ENCODE measurements around the gene RABL6.
"Not testable (repeated sequence)": the region's sequence is repeated elsewhere in the genome, so short reads cannot be mapped to it uniquely, and the experiment has no call there.

RABL6 gene

DNA sequence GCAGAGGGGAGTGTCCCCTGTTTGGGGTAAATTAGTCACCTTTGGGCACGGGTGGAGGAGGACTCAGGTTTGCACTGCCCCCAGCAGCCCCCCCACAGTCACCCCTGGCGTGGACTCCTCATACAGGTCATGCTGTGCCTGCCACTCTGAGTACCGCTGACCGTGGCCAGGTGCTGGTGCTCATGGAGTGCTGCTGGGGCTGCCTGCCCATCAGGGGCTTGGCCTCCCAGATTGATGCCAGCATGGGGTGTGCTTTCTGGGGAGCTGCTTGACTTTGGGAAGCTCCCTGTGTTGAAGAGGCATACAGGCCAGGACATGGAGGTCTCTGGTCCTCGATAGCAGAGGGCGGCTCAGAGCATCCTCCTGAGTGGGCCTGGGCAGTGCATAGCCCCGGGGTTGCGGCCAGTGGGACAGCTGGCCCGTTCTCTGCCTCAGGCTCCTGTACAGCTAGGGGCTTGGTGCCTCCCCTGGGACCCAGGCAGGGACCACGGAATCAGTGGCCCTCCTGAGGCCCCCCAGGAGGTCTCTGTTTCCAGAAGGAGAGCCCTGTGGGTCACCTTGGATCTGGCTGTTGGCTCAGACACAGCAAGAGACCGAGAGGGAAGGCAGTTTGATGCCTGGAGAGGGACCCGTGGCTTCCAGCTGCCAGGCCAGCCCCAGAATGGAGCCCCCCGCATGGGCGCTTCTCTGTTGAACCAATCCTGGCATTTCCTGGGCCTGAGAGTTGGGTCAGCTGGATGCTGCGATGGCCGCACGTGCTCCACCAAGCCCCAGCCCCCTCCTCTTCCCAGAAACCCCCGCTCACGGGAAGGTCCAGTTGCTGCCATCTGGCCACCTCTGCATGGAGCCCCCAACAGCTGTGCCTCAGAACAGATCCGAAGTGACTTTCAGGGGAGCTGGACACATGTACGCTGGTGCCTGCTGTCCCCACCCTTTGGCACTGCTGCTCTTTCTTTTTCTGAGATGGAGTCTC is 28.5 kb downstream of the RABL6 start:
- no peak overlapping the region for H3K4me3 ChIP-seq (ENCODE audit: low read depth, low read length)
- no peak for DNase-seq (ENCODE audit: low read depth)
- TF ChIP-seq, protein P1, sequence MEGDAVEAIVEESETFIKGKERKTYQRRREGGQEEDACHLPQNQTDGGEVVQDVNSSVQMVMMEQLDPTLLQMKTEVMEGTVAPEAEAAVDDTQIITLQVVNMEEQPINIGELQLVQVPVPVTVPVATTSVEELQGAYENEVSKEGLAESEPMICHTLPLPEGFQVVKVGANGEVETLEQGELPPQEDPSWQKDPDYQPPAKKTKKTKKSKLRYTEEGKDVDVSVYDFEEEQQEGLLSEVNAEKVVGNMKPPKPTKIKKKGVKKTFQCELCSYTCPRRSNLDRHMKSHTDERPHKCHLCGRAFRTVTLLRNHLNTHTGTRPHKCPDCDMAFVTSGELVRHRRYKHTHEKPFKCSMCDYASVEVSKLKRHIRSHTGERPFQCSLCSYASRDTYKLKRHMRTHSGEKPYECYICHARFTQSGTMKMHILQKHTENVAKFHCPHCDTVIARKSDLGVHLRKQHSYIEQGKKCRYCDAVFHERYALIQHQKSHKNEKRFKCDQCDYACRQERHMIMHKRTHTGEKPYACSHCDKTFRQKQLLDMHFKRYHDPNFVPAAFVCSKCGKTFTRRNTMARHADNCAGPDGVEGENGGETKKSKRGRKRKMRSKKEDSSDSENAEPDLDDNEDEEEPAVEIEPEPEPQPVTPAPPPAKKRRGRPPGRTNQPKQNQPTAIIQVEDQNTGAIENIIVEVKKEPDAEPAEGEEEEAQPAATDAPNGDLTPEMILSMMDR (conservative IDR thresholded peaks at IDR 0.05; ENCODE audit: low read depth, low read length) = no peak

DNA sequence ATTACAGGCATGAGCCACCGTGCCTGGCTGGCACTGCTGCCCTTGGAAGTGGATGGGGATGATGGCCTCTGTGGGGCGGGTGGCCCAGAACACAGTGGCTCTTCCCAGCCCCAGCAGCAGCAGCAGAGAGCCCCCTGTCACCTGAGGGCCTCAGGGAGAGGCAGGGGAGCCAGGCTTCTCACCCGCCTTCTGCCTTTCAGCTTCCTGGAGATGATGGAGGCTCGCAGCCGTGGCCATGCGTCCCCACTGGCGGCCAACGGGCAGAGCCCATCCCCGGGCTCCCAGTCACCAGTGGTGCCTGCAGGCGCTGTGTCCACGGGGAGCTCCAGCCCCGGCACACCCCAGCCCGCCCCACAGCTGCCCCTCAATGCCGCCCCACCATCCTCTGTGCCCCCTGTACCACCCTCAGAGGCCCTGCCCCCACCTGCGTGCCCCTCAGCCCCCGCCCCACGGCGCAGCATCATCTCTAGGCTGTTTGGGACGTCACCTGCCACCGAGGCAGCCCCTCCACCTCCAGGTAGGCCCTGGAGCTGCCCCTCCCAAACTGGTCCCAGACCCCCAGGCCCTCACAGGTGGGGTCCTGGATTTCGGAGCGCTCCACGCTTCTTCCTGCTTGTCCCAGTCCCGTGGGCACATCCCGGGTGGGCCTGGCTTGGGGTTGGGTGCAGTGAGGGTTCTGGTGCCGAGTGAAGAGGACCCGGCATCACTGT is 29.6 kb downstream of the RABL6 start:
- TF ChIP-seq, protein P1 (conservative IDR thresholded peaks at IDR 0.05; ENCODE audit: low read depth, low read length) = no peak
- DNase-seq (ENCODE audit: low read depth) = no peak
- no peak overlapping the region for H3K4me3 ChIP-seq (ENCODE audit: low read depth, low read length)

DNA sequence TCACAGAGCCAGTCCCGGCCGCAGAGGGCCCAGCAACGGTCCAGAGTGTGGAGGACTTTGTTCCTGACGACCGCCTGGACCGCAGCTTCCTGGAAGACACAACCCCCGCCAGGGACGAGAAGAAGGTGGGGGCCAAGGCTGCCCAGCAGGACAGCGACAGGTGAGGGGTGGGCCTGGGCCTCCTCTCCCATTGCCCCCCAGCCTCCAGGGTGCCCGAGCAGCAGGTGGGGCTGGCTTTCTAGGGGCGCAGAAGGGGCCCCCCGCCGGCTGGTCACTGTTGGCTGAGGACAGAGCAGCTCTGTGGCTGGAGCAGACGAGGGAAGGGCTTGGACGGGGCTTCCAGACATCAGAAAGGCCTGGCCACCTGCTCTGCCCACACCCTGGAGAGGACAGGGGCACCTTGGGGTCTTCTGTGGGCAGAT is 30.1 kb downstream of the RABL6 start:
- DNase-seq (ENCODE audit: low read depth); H3K4me3 ChIP-seq (ENCODE audit: low read depth, low read length): not testable (repeated sequence)

- no peak for DNase-seq (ENCODE audit: low read depth)
- H3K4me3 ChIP-seq (ENCODE audit: low read depth, low read length) = no peak overlapping the region
- TF ChIP-seq, protein P1 (conservative IDR thresholded peaks at IDR 0.05; ENCODE audit: low read depth, low read length) = no peak
Observed at GRCh38 chr9:136838314-136839228, 30.8 kb downstream of the RABL6 start.

DNA sequence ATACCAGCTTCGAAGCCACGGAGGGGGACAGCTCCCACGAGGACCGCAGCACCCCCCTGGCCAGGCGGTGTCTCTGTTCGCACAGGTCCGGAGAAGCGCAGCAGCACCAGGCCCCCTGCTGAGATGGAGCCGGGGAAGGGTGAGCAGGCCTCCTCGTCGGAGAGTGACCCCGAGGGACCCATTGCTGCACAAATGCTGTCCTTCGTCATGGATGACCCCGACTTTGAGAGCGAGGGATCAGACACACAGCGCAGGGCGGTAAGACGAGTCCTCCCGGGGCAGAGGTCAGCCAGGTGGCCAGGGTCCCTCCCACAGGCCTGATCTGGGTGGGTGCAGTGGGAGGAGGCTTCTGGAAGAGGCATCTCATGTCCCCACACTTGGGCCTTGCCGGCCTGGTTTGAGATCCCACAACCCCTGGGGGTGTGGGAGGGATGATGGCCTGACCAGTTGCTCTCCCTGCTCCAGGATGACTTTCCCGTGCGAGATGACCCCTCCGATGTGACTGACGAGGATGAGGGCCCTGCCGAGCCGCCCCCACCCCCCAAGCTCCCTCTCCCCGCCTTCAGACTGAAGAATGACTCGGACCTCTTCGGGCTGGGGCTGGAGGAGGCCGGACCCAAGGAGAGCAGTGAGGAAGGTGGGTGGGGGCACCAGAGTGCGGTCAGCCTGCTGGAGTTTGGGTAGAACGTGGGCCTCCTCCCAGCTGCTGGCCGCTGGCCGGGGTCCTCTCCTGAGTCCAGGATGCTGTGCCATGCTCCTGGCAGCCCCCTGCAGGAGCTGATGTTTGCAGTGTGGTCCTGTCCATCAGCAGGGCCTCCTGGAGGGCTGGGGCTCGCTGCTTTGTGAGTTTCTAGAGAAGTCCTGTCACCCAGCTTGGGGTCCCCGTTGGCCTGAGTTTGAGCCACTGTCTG is 31.7 kb downstream of the RABL6 start:
- TF ChIP-seq, protein P1 (conservative IDR thresholded peaks at IDR 0.05; ENCODE audit: low read depth, low read length) = no peak
- DNase-seq (ENCODE audit: low read depth) = no peak
- H3K4me3 ChIP-seq (ENCODE audit: low read depth, low read length) = no peak overlapping the region

DNA sequence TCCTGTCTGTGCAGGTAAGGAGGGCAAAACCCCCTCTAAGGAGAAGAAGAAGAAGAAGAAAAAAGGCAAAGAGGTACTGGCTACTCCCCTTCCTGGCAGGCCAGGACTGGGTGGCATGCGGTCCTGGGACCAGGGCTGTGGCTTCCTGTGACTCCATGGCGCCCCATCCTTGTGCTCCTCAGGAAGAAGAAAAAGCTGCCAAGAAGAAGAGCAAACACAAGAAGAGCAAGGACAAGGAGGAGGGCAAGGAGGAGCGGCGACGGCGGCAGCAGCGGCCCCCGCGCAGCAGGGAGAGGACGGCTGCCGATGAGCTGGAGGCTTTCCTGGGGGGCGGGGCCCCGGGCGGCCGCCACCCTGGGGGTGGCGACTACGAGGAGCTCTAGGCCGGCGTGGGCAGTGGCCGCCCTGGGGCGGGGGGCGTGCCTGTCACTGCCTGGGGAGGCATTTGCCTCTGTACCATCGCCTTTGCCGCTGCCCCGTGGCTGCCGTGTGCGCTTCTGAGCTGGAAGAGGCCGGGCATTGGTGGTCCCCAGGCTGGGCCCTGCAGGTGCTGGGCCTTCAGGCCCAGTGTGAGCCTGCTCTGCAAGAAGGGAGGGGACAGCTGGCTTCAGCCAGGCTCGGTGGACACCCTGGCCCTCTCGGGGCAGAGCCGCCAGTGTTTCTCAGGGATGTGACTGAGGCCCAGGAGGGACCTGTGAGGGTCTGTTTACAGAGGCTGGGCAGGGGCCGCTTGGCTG is 32.6 kb downstream of the RABL6 start:
- H3K4me3 ChIP-seq (ENCODE audit: low read depth, low read length) = no peak overlapping the region
- no peak for DNase-seq (ENCODE audit: low read depth)
- TF ChIP-seq, protein P1 (conservative IDR thresholded peaks at IDR 0.05; ENCODE audit: low read depth, low read length) = no peak

Data from choroid plexus epithelial cell (primary cell).